Stimulated activated CD8-positive, alpha-beta memory T cell treated with anti-CD3 and anti-CD28 coated beads, Interleukin-12 subunit alpha, Interleukin-12 subunit beta, amount 100 ng/mL, for 4 hours (primary cell): ENCODE results near the gene TREX2.

Experiments used
- DNase-seq: peaks from one replicate; pipeline ENCODE4 v3.0.0-alpha.2; 2020; ENCODE audit warnings: low read depth

TREX2 gene

DNA sequence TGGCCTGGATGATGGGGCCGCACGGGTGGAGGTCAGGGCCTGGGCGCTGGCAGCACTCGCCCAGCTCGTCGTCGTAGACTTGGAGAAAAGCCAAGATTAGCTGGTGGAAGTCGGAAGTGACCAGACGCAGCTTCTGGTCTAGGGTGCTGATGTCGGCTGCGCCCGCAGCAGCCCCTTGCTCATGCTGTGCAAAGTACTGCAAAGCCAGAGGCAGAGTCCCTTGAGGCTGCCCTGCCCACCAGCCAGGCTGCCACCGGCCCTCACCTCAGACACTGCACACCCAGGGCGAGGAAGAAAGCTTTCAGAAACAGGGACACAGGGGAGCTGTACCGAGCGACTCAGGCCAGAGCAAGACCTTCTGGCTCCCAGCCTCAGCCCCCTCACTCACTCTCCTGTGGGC, 9.7 kb upstream of the TREX2 start:
- DNase-seq: no peak

DNA sequence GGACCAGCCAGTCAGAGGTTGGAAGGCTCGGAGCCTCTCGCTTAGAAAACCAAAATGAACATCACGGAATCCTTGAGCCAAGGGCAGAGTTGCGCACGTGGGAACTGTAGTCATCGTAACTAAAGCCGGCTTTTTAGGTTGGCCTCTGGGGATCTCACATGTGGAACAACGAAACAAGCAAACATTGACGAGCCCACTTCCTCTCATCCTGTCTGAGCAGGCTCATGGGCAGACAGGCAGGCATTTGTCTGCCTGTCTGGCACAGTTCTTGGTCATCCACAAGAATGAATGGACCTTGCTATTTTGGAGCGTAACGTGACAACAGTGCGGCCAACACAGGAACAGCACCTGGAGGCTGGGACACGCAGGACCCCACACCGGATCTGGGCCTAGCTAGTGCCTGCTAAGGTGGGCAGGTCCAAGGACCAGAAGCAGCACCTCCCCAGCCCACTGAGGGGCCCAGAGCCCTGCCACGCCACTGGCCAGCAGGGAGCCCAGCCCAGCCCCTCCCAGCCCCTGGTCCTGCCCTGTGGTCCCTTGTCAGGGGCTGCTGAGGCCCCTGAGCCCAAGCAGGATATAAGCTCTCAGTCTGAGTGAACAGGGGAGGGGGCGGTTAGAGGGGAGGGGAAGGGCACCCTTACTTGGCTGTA, 9.2 kb upstream of the TREX2 start:
- no peak for DNase-seq

DNA sequence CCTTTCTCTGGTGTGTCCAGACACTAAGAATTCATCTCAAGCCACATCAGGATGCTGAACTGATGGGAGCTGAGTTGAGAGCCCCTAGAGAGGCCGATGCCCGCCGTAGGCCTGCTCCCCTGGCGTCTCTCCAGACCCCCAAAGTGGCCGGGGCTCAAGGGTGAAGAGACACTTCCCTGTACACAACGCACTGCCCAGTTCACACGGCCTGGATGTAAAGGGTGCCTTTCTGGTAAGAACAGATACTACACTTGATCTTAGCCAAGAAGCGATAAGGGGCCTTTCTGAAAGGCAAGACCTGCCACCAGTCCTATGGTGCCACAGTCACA, 5.1 kb upstream of the TREX2 start:
- DNase-seq: no peak

DNA sequence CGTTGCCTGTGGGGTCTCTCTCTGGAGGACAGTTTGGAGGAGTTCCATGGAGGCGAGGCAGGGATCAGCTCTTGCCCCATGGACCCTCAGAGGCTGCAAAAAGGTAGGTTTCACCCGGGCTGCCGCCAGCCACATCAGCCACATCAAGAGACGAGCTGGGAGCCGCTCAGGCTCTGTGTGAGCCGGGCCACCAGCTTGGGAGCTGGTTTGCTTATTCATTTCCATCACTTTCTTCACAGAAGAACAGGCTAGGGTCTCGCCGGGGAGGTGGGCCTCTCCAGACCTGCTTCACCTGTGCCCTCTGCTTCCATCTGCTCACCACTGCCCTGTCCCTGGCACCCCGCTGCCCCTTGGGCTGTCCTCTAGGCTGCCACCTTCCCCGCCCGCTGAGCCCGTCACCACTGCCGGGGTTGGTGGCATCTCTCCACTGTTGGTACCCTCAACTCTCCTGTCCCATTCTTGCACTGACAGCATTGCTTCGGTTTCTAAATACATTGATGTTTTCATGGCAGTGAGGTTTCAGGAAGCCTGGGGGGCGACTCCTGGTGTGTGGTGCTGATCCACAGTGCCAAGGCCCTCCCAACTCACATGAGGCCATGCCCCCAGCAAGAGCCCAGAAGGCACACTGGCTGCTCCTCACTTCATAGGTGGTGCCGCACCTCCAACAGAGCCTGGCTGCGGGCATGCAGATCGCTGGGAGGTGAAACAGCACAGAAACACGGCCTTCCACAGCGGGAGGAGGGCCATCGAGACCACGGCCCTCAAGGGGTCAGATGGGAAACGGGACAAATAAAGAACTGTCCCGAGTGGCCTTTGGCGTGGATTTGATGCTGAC, 4.5 kb upstream of the TREX2 start:
- DNase-seq: no peak

DNA sequence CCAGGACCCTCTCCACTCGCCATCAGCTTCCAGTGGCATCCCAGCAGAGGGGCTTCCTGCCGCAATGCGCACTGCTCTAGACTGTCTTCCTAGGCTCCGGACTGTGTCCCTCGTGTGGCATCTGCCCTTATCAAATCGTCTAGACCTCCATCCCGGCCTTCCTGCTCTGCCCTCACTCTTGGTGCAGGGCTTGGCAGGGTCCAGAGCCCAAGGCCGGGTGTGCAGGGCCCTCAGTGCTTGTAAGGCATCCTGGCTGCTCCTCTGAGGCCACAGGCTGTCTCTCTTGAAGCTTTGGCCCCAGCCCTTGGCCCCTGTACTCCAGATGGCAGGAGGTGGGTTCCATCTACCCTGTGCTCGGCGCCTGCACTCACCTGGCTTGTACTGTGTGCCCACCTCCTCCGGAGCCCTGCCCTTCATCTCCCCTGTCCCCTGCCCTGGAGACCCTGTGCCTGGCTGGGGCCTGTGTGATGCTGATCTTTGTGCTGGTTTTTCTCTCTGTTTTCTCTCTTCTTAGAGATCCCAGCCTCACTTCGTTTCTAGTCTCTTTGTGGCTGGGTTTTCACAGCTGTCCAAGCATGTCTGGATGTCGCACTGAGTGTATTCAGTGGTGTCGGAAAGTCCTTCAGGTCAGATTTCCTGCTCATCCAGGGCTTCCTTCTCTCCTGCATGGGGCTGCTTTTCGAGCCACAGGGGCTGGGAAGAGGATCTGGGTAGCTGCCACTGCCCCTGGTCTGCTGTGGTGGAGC, 3.7 kb upstream of the TREX2 start:
- no peak for DNase-seq

DNA sequence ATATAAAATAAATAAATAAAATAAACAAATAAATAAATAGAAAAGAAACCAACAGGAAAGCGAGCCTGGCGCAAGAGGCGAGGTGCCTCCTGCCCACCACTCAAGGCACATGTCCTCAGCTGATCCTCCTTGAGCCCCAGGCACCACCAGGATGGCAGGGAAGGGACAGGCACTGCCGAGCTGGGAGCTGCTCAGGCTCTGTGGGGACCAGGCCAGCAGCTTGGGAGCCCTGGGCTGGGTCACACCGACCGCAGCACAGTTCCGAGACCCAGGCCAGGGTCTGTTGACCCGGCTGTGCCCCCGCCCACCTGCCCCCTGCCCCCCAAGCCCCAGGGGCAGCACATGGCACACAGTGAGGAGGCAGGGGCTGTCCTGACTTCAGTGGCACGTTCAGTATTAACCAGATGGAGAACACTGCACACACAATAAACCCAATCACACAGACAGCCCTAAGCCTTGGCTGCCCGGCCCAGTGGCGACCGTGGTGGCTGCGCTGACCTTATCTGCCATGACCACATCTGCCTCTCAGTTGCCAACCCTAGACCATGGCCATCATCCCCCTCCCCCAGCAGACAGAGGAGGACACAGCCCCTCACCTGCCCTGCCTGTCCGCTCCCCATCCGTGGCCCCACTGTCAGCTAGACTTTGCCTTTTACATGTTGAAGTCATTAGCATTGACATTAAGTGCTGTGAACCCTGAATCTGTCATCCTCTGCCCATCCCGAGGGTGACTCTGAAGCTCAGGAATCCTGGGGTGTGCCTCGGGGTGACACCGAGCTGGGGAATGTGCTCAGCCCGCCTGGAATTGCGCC, 2.9 kb upstream of the TREX2 start:
- no peak for DNase-seq

DNA sequence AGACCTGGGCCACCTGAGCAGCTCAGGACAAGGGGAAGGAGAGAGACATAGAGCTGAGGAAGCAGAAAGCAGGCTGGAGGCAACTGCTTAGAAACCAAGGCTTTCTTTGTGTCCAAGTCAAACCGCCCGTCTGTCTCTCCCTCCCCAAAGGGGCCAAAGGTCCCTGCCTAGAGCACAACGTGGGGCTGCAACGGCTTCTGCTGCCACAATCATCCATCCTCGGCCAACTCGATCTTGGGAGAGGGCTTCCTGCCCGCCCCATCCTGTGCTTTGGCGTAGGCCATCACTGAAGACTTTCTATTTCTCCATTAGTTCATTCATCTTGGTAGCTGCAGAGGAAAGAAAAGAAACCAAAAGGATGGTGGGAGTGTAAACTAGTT, 1.7 kb upstream of the TREX2 start:
- no peak for DNase-seq

DNA sequence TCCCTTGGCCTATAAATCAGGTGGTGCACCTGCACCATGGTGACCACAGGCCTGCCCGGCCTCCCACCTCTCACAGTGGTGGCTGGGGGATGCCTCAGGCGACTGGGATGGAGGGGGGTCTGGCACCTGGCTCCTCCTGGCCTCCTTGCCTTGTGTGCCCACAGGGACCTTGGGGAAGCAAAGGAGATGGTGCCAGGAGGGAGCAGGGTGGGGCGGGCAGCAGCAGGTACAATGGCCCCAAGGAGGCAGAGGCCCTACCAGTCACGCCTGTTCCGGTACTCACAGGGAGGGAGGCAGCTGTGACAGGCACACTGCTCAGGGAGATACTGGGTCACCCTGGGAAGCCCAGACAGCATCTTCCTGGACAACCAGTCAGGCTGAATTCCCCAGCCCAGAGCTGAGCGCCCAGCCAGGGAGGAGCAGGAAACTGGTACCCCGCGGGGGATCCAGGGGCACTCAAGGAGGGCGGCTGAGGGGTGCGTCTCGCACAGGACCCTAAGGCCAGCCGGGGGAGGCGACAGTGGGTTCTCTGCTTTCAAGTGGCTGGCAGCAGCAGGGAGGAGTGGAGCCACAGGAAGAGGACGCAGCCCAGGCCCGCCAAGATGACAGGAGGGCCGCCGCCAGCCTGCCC, 1.2 kb upstream of the TREX2 start:
- no peak for DNase-seq

DNA sequence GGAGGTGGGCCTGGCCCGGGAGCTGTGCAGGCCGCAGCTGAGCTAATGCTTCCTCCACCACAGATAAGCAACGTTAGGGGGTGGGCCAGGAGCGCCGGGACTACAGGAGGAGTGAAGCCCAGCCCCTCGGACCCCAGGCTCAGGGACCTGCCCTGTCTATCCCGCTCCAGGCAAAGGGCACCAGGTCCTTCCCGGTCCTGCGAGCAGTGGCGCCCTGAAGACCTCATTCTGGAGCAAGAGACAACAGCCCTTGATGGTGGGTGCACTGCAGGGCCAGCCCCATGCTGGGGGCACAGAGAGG, 730 bp upstream of the TREX2 start:
- no peak for DNase-seq

DNA sequence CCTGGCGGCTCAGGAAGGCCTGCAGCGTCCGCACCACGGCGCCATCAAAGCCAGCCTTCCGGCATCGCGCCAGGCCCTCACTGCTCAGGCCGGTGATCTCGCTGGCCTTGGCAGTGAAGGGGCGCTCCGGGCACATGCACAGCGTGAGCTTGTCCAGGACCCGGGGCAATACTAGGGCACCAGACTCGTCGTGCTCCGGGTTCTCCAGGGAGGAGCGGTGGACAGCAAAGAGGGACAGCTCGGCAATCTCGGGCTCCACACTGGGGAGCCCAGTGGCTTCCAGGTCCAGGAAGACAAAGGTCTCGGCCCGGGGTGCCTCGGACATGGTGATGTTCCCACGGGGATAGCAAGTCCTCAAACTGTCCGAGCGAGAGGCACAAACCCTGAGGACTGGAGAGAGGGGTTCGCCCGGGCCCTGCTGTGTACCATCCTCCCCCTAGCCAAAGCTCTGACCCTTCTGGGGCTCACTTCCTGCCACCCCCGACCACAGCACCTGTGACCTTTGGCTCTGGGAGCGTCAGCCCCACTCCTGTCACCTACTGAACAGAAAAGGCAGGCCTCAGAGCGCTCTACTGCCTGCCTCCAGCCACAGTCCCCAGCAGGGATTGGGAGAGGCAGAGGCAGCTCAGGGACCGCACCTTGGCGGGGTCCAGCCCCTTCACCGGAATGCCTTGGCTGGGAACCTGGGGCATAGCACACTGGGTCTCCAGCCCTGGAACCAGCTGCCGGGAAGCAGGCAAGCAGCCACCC, 575 bp downstream of the TREX2 start:
- no peak for DNase-seq

DNA sequence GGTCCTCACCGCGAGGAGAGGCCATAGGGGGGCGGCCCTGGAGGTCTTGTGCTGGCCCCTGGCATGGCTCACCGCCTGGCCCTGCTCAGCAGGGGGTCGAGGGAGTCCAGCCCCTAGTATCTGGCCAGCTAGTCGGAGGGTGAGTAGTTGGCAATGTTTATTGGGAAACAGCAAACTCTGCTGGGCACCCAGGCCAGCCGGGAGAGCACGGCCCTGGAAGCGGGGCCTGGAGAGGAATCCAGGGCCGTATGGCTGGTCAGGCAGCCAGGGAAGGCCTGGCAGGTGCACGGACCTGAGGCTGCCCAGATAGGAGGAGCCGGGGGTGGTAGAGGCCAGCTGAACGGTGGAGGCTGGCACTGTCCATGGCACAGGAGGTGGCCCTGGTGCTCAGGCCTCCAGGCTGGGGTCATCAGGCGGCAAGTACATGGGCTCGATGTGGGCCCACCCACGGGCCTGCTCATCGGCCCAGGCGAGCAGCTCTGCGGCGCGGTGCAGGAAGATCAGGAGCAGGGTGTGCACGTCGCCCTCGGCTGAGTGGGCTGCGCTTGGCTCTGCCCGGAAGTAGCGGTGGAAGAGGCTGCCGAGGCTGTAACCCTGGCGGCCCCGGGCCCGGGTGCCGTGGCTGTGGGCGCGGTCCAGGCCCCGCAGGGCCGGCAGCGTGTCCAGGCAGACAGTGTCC, 1.4 kb downstream of the TREX2 start:
- no peak for DNase-seq

DNA sequence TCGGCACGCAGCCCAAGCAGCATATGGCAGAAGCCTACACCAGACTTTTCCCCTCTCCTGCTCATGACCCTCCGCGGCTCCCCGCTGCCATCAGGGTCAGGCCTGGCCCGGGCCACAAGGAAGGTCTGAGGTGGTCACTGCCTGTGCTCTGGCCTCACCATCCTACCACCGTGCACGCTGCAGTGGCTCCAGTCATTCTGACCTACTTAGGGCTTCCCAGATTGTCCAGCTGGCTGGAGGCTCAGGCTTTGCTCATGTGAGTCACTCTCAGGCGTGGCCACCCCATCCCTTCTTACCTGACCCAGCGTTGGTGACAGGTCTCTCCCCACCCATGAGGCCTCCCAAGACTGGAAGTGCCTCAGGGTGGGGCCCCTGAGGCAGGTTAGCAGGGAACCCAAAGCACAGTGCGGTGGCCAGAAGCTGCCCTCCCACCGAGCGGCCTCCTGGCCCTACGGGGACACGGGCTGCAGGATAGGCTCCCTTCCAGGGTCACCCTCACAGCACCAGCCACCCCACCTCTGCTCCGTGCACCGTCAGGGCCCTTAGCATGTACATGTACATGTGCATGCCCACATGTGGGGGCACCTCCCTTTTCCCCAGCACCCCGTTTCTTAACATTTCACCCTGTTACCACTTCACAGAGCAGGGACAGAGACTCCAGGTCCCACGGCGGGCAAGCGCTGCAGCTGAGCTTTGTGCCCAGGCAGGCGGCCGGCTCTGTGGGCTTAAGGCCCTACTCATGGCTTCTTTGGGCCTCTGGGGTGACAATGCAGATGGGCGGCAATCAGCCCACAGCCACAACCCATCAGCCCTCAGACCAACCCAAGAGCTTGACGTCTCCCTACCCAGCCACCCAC, 2.2 kb downstream of the TREX2 start:
- no peak for DNase-seq

DNA sequence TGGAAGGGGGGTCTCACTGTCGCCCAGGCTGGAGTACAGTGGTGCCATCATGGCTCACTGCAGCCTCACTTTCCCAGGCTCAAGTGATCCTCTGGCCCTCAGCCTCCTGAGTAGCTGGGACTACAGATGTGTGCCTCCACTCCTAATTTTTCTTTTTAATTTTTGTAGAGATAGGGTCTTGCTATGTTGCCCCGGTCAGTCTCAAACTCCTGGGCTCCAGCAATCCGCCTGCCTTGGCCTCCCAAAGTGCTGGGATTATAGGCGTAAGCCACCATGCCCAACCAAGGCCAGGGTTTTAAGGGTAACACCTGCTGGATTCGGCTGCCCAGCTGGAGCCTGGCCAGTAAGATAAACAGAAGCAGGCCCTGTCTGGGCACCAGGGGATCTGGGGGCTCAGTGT, 3.4 kb downstream of the TREX2 start:
- no peak for DNase-seq

DNA sequence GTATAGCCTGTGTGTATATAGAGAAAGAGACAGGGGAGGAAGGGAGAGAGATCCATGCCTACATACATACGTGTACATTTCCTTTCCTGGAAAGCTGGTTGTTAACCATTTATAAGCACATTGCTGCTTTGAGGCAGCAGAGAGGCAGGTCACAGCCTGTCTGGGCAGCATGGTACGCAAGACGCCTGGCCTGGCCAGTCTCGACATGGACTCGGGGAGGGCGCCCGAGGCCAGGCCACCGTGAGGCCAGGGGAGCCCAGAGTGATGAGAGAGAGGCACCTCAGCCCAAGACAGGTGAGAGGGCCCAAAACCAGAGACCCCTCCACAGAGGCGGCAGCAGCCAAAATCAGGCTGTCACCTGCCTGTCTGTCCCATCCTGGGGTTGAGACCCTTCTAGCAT, 3.9 kb downstream of the TREX2 start:
- DNase-seq: no peak

DNA sequence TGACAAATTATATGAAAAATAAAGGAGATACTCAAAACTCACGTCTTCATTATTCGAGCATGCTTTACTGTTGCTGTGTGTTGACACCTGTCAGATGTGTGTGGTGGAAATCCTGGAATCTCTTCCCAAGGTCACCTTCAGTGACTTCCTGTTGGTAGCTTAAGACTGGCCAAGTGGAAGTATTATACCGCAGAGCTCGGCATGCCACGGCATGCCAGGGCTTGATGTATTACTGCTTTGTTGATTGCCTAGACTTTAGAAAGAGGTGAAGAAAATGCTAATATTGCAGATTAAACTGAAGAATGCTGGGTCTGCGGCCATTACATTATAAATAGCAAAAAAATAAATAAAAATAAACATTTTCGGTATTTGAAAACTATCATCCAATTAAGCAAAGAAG, 4.6 kb downstream of the TREX2 start:
- DNase-seq: no peak

DNA sequence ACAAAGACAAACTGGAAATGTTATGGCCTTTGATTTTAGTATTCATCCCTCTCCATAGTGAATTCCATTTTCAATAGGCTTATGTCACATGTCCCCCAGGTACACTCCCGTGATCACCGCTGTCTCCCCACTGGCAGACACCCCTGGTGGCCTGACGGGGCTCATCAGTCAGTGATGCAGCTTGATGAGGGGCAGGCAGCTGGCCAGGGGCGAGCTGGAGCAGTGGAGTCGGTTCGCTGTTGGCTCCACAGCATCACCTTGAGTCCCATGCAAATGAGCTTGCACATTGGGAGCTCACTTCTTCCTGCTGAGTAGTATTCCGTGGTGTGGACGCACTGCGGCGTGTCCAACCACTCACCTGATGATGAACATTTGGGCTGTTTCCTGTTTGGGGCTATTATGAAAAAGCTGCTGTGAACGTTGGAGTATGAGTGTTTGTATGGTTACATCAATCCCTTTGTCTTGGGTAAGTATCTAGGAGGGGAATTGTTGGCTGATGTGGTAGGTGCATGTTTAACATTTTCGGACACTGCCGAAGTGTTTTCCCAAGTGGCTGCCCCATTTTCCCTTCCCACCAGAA, 5.2 kb downstream of the TREX2 start:
- no peak for DNase-seq

DNA sequence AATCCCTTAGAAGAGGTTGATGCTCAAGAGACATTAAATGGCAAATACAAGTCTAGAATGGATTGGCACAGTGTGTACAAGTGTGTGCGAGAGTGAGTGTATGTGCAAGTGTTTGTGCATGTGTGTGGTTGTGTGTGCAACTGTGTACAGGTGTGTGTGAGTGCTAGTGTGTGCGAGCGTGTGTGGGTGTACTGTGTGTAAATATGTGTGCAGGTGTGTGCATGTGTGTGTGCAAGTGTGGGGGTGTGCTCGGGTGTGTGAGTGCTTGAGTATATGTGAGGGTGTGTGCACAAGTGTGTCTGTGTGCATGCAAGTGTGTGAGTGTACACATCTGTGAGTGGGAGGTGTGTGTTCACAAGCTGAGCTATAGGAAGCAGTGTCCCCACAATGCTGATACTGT, 5.9 kb downstream of the TREX2 start:
- no peak for DNase-seq

DNA sequence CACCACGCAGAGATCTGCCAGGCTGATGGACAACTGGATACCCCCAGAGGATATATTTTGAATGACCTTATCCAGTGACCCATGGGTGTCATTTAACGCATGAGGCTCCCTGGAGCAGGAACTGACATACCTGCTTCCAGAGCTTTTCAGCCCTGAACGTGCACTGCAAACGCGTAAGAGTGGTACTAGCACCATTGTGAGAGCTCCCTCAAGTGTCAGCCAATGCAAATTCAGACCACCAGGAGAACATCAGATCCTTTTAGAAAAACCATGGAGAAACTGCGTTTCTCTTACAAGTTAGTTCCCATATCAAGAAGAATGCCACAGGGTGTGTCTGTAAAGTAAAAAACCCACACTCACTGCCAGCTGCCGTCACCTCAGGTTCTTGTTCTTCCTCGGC, 7.3 kb downstream of the TREX2 start:
- no peak for DNase-seq

DNA sequence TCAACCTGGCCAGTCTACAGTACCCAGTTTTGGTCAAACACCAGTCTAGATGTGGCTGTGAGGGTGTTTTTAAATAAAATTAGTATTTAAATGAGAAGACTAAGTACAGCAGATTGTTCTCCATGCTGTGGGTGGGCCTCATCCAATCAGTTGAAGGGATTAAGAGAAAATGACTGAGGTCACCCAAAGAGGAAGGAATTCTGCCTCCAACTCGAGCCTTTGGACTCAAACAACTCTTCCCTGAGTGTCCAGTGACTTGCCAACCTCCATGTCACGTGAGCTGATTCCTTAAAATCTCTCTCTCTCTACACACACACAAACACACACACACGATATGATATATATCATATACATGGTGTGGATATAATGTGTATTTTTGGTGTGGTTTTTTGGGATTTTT, 10.0 kb downstream of the TREX2 start:
- no peak for DNase-seq

DNA sequence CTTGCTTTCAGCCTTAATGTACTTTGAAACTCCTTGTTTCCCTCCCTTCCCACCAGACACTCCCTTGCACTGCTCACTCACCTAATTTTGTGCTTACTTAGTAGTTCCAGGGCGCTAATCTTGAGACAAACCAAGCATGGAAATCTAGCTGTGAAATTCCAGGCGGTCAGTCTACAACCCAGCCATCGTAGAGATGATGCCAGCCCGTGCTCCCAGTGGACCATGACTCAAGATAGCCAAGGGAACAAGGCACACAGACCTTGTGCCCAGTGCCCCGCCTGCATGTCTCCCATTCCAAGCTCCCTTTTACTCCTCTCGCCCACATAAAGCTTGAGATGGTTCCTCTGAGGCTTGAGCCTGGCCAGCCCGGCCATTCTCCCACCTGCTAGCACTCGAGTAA, 11.1 kb downstream of the TREX2 start:
- DNase-seq: no peak
